ENCODE data around the gene C2orf15.
"Not testable (repeated sequence)": the region's sequence is repeated elsewhere in the genome, so short reads cannot be mapped to it uniquely, and the experiment has no call there.

Gene C2orf15, protein sequence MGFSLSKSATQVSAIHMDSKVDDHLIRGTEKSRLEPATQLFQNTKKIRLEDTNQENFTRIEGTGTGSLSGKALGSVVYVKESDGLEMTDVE

DNA sequence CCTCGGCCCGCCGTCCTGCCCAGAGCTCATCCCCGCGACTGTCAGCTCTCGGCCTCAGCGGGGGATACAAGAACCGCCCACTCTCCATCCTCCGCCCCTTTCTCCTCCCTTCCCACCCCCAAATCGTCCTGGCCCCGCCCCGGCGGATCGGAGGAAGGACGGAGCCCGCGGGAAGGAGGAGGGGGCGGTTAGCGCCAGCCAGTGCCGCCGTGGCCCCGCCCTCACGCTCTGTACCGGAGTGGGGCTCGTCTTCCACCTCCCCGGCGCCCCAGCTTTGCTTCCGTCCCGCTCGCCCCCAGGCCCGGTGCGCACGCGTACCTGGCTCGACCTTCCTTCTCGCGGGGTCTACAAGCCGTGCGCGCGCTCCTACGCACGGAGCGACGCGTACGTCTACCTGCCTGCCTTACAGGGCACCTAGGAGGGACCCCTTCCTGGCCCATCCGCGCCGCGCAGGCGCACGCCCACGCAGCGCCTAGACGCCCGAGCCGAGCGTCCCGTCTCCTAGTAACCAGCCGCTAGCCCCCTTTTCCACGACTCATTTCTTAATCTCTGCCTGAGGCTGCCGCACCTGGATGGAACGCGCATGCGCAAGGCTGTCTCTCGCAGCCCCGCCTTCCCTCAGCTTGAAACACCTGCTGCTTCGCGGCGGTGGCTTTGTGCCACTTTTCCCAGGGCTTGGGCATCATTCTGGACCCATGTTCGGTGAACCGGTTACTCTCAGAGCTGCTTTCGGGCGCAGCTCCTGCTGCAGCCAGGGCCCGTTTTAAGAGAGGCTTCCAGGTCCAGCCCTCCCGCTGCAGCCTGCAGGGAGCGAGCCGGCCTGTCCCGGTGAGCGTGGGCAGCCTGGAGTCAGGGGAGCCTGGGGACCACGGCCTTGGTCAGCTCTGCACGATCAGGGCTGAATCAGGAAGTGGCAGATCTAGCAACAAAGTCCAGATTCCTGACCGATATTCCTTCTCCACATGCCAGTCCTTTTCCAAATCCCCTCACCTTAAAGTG lies at the start of gene C2orf15:
Gene C2orf15 (plus strand): TSS at position 598 of the 999 bp plus-strand sequence. CDS start 8,852 bp downstream, outside the sequence.
- peak; percentile 97 for ATAC-seq
- H3K4me1 Mint-ChIP-seq, result peaks cover 6% of the 10 kb centered on the region
- H3K27ac Mint-ChIP-seq, result peak within 1 kb of the TSS; percentile 86
- peaks cover 4% of the 10 kb centered on the region for H3K36me3 Mint-ChIP-seq
- H3K4me3 Mint-ChIP-seq, result peak within 1 kb of the TSS; percentile 85
- no peaks in the 10 kb centered on the region for H3K27me3 Mint-ChIP-seq
- no peaks in the 10 kb centered on the region for H3K9me3 Mint-ChIP-seq

DNA sequence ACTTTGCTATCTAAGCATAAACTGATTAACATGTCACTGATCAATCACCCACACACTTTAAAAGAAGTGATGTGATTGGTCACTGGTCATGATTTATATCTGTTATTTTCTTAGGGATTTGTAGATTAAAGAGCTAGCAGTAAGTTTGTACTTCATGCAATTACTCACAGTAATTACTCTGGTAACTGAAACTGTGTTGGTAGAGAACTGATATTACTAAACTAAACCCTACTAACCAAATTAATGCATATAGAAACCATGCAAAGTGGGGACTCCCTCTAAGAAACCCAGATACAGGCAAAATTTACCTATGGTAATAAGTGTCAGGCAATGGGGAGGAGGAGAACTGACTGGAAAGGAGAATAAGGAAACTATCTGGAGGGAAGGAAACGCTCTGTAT lies 44.8 kb upstream of the C2orf15 start:
- Mint-ChIP-seq H3K27me3 (no peaks in the 10 kb centered on the region), H3K9me3 (peaks cover 10% of the 10 kb centered on the region), H3K4me3 (no peak overlapping the region), H3K36me3 (peaks cover 24% of the 10 kb centered on the region), H3K4me1 (peaks cover 5% of the 10 kb centered on the region), H3K27ac (no peak overlapping the region)
- no peak for ATAC-seq

DNA sequence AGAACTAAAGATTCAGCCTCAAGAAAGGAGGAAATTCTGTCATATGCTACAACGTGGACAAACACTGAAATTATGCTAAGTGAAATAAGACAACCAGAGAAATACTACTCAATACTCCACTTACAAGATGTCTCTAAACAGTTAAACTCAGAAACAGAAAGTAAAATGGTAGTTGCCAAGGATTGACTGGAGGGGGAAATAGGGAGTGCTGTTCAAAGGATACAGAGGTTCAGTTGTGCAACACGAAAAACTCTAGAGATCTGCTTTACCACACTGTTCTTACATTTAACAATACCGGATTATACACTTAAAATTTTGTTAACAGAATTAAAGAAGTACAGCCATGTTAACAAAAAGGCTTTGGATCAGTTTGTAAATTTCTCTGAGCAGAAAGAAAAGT lies 39.8 kb upstream of the C2orf15 start:
- H3K36me3 Mint-ChIP-seq, result peaks cover 6% of the 10 kb centered on the region
- ATAC-seq, result no peak

DNA sequence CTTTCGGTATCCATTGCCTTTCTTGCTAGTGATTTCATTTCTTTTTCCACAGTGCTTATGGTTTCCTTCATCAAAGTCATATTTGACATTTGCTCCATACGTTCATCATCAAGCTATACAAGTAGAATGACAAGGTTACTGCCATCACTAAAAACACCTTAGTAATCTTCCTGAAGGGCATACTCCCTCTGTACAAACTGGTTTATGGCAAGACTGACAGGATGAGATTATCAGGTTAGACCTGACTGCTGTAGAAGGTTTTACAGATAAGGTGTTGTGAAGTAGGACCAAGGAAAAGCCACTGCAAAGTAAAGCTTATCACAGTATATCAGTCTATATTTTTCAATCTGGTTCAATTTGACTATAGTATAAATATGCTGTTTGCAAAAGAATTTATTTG lies 37.5 kb upstream of the C2orf15 start:
- Mint-ChIP-seq H3K27me3 (no peaks in the 10 kb centered on the region), H3K9me3 (no peaks in the 10 kb centered on the region), H3K36me3 (peaks cover 6% of the 10 kb centered on the region), H3K27ac (no peak overlapping the region), H3K4me3 (no peak overlapping the region), H3K4me1 (peaks cover 5% of the 10 kb centered on the region)
- no peak for ATAC-seq

More for the DNA sequence above, 39.8 kb upstream of the C2orf15 start:
- Mint-ChIP-seq H3K4me3 (no peak overlapping the region), H3K4me1 (peaks cover 5% of the 10 kb centered on the region), H3K27ac (peak overlapping the region; percentile 0), H3K9me3 (no peaks in the 10 kb centered on the region), H3K27me3 (no peaks in the 10 kb centered on the region)

DNA sequence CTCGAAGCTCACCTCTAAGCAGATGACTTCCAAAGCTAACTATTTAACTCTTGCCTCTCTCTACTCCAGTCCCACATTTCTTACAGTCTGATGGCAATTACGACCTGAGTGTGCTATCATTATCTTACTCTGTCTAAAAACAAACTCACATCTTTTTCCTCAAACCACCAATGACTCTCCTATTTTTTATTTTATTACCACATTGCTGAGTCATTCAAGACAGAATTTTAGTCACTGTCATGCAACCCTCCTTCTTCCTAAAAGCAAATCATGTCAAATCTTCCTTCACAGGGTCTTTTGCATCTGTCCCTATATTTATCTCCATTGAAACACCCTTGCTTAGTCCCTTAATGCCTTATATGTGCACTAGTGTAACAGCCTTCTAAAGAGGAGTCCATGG lies 34.6 kb upstream of the C2orf15 start:
- Mint-ChIP-seq H3K4me1 (no peaks in the 10 kb centered on the region), H3K4me3 (no peak overlapping the region), H3K27me3 (no peaks in the 10 kb centered on the region), H3K36me3 (peaks cover 6% of the 10 kb centered on the region), H3K27ac (no peak overlapping the region), H3K9me3 (no peaks in the 10 kb centered on the region)
- no peak for ATAC-seq

DNA sequence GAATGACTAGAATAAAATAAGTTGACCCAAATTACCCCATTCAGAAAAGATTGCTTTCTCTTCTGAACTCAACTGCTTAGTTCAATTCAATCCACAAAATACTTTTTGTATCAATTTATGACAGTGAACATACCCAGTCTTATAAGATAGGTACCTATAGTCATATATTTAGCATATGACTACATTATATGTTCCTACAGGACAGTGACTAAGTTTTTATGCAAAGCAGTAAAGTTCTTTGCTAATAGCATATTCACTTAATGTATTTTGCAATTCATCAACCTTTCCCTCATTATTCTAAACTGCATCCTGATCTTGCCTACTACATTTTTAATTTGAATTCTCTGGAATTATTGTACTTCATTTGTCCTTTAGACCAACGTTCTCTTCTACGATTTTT lies 30.3 kb upstream of the C2orf15 start:
- Mint-ChIP-seq H3K36me3 (no peaks in the 10 kb centered on the region), H3K4me3 (no peak overlapping the region), H3K27ac (no peak overlapping the region), H3K9me3 (no peaks in the 10 kb centered on the region), H3K4me1 (no peaks in the 10 kb centered on the region), H3K27me3 (no peaks in the 10 kb centered on the region)
- ATAC-seq, result no peak

DNA sequence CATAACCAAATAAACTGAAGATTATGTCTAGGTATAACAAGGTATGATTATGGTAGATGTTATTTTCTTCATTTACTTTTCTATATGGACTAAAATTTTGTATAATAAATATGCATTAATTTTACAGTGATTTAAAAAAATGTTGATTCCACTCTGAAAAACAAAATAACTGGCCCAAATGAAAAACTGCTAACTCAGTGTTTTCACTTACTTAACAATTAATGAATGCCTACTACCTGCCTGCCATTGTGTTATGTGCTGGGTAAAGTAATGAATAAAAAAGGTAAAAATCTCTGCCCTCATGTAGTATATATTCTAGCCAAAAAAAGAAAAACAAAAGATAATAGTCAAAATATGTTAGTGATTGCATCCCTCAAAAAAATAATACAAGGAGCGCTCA lies 29.6 kb upstream of the C2orf15 start:
- no peak overlapping the region for H3K27ac Mint-ChIP-seq

DNA sequence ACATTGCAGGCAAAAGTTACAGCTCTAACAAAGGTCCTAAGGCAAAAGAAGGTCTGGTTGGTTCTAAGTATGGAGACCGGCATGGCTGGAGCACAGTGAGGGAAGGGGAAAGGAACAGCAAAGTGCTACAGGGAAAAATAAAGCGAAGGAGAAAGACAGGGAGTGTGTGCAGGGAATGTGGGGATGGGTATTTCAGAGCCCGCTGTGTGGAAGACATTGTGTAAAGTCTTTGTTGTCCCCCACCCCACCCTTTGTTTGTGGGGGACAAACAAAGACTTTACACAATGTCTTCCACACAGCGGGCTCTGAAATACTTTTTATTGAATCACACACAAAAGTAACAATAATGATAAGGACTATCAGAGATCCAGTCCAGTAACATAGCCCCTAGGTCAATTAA lies 28.9 kb upstream of the C2orf15 start:
- ATAC-seq, result no peak
- Mint-ChIP-seq H3K4me3 (no peak overlapping the region), H3K27ac (no peak overlapping the region), H3K9me3 (no peaks in the 10 kb centered on the region), H3K36me3 (no peaks in the 10 kb centered on the region), H3K4me1 (no peaks in the 10 kb centered on the region), H3K27me3 (no peaks in the 10 kb centered on the region)

More for the DNA sequence above, 29.6 kb upstream of the C2orf15 start:
- Mint-ChIP-seq H3K36me3 (no peaks in the 10 kb centered on the region), H3K4me3 (no peak overlapping the region), H3K4me1 (no peaks in the 10 kb centered on the region), H3K9me3 (no peaks in the 10 kb centered on the region), H3K27me3 (no peaks in the 10 kb centered on the region)
- ATAC-seq, result no peak

DNA sequence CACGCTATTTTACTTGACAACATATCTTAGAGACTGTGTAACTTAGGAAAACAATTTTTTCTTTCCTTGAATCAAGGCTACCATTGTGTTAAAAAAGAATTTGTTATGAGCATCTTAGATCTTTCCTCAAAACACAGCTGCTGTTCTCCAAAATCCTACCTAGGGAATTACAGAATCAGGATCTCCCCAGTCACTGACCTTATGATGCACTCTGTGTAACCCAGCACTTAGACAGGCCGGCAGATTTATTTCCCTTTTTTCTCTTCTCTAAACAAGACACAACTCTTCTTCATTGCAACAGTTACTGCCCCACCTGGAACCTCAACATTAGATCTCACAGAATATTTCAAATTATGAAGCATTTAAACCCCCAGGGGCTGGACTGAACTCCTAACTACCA lies 13.5 kb upstream of the C2orf15 start:
- H3K4me3 Mint-ChIP-seq, result no peak overlapping the region
- no peaks in the 10 kb centered on the region for H3K27me3 Mint-ChIP-seq
- no peak for ATAC-seq

DNA sequence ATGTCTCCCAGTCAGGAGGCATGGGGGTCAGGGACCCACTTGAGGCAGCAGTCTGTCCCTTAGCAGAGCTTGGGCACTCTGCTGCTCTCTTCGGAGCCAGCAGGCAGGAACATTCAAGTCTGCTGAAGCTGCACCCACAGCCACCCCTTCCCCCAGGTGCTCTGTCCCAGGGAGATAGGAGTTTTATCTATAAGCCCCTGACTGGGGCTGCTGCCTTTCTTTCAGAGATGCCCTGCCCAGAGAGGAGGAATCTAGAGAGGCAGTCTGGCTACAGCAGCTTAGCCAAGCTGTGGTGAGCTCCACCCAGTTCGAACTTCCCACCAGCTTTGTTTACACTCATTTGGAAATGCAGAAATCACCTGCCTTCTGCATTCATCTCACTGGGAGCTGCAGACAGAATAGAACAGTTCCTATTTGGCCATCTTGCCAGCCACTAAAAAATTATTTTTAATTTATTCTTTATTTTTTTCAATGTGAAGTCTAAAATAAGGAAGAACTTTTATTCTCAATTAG lies 6.4 kb upstream of the C2orf15 start:
- not testable (repeated sequence) for H3K4me1 Mint-ChIP-seq, H3K27me3 Mint-ChIP-seq, ATAC-seq, H3K27ac Mint-ChIP-seq, H3K4me3 Mint-ChIP-seq
- H3K36me3 Mint-ChIP-seq, result peaks cover 31% of the 10 kb centered on the region
- H3K9me3 Mint-ChIP-seq, result peaks cover 22% of the 10 kb centered on the region

More for the DNA sequence above, 13.5 kb upstream of the C2orf15 start:
- Mint-ChIP-seq H3K9me3 (peaks cover 45% of the 10 kb centered on the region), H3K27ac (no peak overlapping the region), H3K4me1 (no peaks in the 10 kb centered on the region), H3K36me3 (peaks cover 66% of the 10 kb centered on the region)

DNA sequence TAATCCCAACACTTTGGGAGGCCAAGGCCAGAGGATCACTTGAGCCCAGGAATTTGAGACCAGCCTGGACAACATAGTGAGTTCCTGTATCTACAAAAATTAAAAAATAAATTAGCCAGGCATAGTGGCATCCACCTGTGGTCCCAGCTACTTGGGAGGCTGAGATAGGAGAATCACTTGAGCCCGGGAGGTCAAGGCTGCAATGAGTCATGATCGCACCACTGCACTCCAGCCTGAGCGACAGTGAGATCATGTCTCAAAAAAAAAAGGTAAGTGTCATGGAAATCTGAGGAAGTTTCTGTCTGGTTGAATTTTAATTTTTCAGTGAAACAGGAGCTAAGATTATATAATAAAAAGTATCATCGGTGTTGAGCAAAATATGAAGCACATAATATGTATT lies 2.5 kb upstream of the C2orf15 start:
- peaks cover 6% of the 10 kb centered on the region for H3K4me1 Mint-ChIP-seq
- no peak overlapping the region for H3K27ac Mint-ChIP-seq
- no peaks in the 10 kb centered on the region for H3K27me3 Mint-ChIP-seq
- no peak for ATAC-seq
- peaks cover 4% of the 10 kb centered on the region for H3K9me3 Mint-ChIP-seq
- H3K36me3 Mint-ChIP-seq, result peaks cover 13% of the 10 kb centered on the region
- H3K4me3 Mint-ChIP-seq, result no peak overlapping the region

DNA sequence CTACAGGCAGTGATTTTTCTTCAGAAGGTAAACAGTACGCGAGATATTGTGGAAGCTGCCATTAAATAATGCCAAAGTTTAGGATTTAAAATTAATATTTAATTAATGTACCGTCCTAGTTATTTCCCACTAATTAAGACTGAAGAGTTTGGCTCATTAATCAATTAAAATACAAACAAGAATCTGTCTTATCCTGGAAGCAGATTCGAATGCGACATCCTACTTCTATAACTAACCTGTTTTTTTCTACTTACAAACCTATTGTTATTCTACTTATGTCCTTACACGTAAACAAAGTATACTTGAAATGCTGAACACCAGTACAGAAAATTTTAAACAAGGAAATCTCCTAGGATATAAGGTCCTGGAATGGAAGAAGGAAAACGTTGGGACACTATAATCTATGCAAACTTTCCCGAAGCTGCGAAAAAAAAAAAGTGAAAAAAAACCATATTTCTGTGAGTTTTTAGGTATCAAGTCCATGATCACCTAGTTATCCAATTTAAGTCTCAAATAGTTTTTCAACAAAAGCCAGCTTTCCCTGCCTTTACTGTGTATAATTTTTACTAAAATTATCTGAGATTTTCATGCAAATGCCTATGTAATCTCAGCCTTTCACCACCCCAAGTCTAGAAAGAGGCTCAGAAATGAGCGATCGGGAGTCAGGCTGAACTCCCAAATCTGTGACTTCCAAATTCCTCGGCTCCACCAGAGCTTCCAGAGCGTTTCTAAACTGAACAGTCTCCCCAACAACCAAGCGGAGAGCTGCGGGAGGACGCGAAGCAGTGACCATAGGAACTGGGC lies 1.2 kb upstream of the C2orf15 start:
- H3K27me3 Mint-ChIP-seq, result no peaks in the 10 kb centered on the region
- H3K27ac Mint-ChIP-seq, result peak overlapping the region; percentile 86
- peak overlapping the region; percentile 85 for H3K4me3 Mint-ChIP-seq
- H3K36me3 Mint-ChIP-seq, result peaks cover 4% of the 10 kb centered on the region
- peaks cover 6% of the 10 kb centered on the region for H3K4me1 Mint-ChIP-seq
- H3K9me3 Mint-ChIP-seq, result no peaks in the 10 kb centered on the region
- ATAC-seq, result no peak

DNA sequence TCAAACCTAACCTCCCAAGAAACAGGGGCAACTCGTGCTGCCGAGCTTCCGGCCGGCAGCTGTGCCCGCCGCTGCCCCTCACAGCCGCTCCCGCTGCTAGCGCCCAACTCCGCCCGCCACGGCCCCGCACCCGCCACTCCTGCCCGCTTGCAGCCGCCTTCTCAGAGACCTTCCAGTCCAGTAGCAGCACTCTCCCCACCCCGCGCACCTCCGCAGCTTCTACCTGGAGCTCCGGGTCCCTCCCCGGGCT lies 722 bp upstream of the C2orf15 start:
- Mint-ChIP-seq H3K4me3 (peak overlapping the region; percentile 85), H3K4me1 (peaks cover 6% of the 10 kb centered on the region), H3K9me3 (no peaks in the 10 kb centered on the region), H3K27ac (peak overlapping the region; percentile 86), H3K27me3 (no peaks in the 10 kb centered on the region), H3K36me3 (peaks cover 4% of the 10 kb centered on the region)
- no peak for ATAC-seq

DNA sequence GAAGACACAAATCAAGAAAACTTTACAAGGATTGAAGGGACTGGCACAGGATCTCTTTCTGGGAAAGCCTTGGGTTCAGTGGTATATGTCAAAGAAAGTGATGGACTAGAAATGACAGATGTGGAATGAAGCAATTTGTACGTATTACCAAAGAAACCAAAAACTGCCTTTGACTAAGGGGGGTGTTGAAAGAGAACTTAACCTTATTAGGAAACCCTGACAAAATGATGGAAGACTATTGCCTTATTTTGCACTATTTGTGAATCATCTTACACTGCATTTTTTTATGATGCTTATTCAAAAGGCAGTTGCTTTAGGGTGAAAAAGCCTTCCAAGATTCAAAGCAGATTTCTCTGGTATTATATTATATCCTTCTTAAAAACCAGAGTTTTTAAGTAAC lies 9.2 kb downstream of the C2orf15 start:
- ATAC-seq, result no peak
- H3K27ac Mint-ChIP-seq, result no peak overlapping the region
- peaks cover 15% of the 10 kb centered on the region for H3K4me1 Mint-ChIP-seq
- no peaks in the 10 kb centered on the region for H3K36me3 Mint-ChIP-seq
- H3K9me3 Mint-ChIP-seq, result no peaks in the 10 kb centered on the region
- H3K27me3 Mint-ChIP-seq, result no peaks in the 10 kb centered on the region
- H3K4me3 Mint-ChIP-seq, result no peak overlapping the region

DNA sequence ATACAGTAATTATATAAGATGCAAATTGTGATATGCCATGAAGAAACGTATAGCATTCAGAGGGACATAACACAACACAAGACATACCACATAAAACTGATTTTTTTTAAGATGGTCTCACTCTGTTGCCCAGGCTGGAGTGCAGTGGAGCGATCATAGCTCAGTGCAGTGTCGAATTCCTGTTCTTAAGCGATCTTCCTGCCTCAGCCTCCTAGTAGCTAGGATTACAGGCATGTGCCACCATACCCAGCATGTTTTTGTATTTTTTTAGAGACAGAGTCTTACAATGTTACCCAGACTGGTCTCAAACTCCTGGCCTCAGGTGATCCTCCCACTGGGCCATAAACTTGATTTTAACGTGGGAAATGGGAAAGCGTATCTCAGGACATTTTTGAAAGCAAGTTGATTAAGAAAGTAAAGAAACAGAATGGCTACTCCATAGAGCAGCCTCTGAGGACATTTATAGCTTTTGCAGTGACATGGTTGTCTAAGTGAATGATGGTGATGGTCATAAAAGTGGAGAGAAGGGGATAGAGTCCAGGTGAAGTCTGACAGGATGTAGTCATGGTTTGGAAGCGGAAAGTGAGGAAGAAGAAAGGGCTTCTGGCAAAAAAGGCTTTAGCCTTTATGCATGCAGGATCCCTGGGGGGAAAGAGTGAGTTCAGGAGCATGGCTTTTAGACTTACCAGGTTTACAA lies 10.8 kb downstream of the C2orf15 start:
- Mint-ChIP-seq H3K27me3 (no peaks in the 10 kb centered on the region), H3K4me3 (no peak overlapping the region), H3K9me3 (no peaks in the 10 kb centered on the region), H3K27ac (no peak overlapping the region), H3K36me3 (peaks cover 2% of the 10 kb centered on the region), H3K4me1 (peaks cover 31% of the 10 kb centered on the region)
- ATAC-seq, result no peak

Measured in stimulated activated memory B cell treated with anti-CD40 and anti-IgM and Interleukin-4, amounts not matched to agents 10 μg/mL and 1 μg/mL and 100 μg/mL, for 72 hours (primary cell).